ENCODE measurements around the gene SCMH1.

The SCMH1 gene

GRCh38 chr1:41135196-41135947 lies 106.7 kb downstream of the SCMH1 start:
- TF ChIP-seq NFIC (IDR thresholded peaks at IDR 0.05) (no peak), CEBPB (IDR thresholded peaks at IDR 0.05) (no peak), USF1 (IDR thresholded peaks at IDR 0.05) (no peak), EP300 (IDR thresholded peaks at IDR 0.05; ENCODE audit: borderline replicate concordance) (no peak), MAX (IDR thresholded peaks at IDR 0.05) (no peak), EGR1 (IDR thresholded peaks at IDR 0.05) (no peak), FOXM1 (IDR thresholded peaks at IDR 0.05; ENCODE audit: borderline replicate concordance, low read depth) (no peak), ZBTB7A (IDR thresholded peaks at IDR 0.05; ENCODE audit: low read depth) (no peak), TCF12 (IDR thresholded peaks at IDR 0.05; ENCODE audit: low read depth) (no peak)

GRCh38 chr1:41122851-41123518 lies 119.1 kb downstream of the SCMH1 start:
- TF ChIP-seq TCF12 (IDR thresholded peaks at IDR 0.05; ENCODE audit: low read depth) (no peak), TAF1 (IDR thresholded peaks at IDR 0.05; ENCODE audit: low read depth) (no peak), RAD21 (IDR thresholded peaks at IDR 0.05; ENCODE audit: low read depth) (peak; percentile 54), USF1 (IDR thresholded peaks at IDR 0.05) (no peak), CEBPB (IDR thresholded peaks at IDR 0.05) (no peak), CREB1 (IDR thresholded peaks at IDR 0.05; ENCODE audit: low read depth) (no peak), YY1 (IDR thresholded peaks at IDR 0.05; ENCODE audit: low read depth) (no peak), MAX (IDR thresholded peaks at IDR 0.05) (no peak), TEAD4 (IDR thresholded peaks at IDR 0.05) (peak; percentile 27; the same call in 1 of the 2 replicates)

GRCh38 chr1:41122148-41122547 lies 120.0 kb downstream of the SCMH1 start:
- no peak for TF ChIP-seq CEBPB (IDR thresholded peaks at IDR 0.05)
- no peak for TF ChIP-seq YY1 (IDR thresholded peaks at IDR 0.05; ENCODE audit: low read depth)
- TF ChIP-seq ZBTB7A (IDR thresholded peaks at IDR 0.05; ENCODE audit: low read depth), result no peak

- TF ChIP-seq USF1 (IDR thresholded peaks at IDR 0.05), result no peak
- no peak for TF ChIP-seq NFIC (IDR thresholded peaks at IDR 0.05)
- TF ChIP-seq TCF12 (IDR thresholded peaks at IDR 0.05; ENCODE audit: low read depth), result no peak
- no peak for TF ChIP-seq YY1 (IDR thresholded peaks at IDR 0.05; ENCODE audit: low read depth)
- TF ChIP-seq ZBTB7A (IDR thresholded peaks at IDR 0.05; ENCODE audit: low read depth), result no peak
- TF ChIP-seq FOXM1 (IDR thresholded peaks at IDR 0.05; ENCODE audit: borderline replicate concordance, low read depth), result no peak
- no peak for TF ChIP-seq CEBPB (IDR thresholded peaks at IDR 0.05)
Observed at GRCh38 chr1:41118645-41119044, 123.5 kb downstream of the SCMH1 start.

GRCh38 chr1:41110736-41111135 lies 131.4 kb downstream of the SCMH1 start:
- TF ChIP-seq NFIC (IDR thresholded peaks at IDR 0.05) (no peak), YY1 (IDR thresholded peaks at IDR 0.05; ENCODE audit: low read depth) (no peak), EGR1 (IDR thresholded peaks at IDR 0.05) (no peak), MAX (IDR thresholded peaks at IDR 0.05) (no peak), TCF12 (IDR thresholded peaks at IDR 0.05; ENCODE audit: low read depth) (no peak), CEBPB (IDR thresholded peaks at IDR 0.05) (no peak), EP300 (IDR thresholded peaks at IDR 0.05; ENCODE audit: borderline replicate concordance) (no peak), REST (IDR thresholded peaks at IDR 0.05; ENCODE audit: low read depth) (no peak), TEAD4 (IDR thresholded peaks at IDR 0.05) (no peak), FOXM1 (IDR thresholded peaks at IDR 0.05; ENCODE audit: borderline replicate concordance, low read depth) (no peak), ZBTB7A (IDR thresholded peaks at IDR 0.05; ENCODE audit: low read depth) (no peak), RAD21 (IDR thresholded peaks at IDR 0.05; ENCODE audit: low read depth) (no peak), USF1 (IDR thresholded peaks at IDR 0.05) (no peak)

GRCh38 chr1:41110286-41110685 lies 131.8 kb downstream of the SCMH1 start:
- TF ChIP-seq YY1 (IDR thresholded peaks at IDR 0.05; ENCODE audit: low read depth), result no peak
- TF ChIP-seq USF1 (IDR thresholded peaks at IDR 0.05), result no peak
